GM23248 (cell line): ENCODE measurements around the gene COL5A3.

Experiments used
- EZH2 ChIP-seq: fragments of 200-600 bp; sonication (generic); IDR thresholded peaks from 2 replicates; pipeline ENCODE4 v1.6.1; 2018; ENCODE audit warnings: antibody characterized with exemption, mild to moderate bottlenecking; ENCODE audit not compliant: insufficient read depth, poor library complexity, severe bottlenecking
- EZH2phosphoT487 ChIP-seq: fragments of 200-600 bp; sonication (generic); IDR thresholded peaks from 2 replicates; pipeline ENCODE4 v1.6.1; 2018; ENCODE audit warnings: antibody characterized with exemption, moderate library complexity, mild to moderate bottlenecking, low read depth; ENCODE audit not compliant: insufficient read depth

- no peak for TF ChIP-seq EZH2phosphoT487
- no peak for TF ChIP-seq EZH2
These were observed 73.8 kb downstream of the COL5A3 start, which contains the start of gene OLFM2 for GRCh38 chr19:9936326-9937000.
